GM12864 (cell line): ENCODE results near the gene IL1R2.
"Not testable (repeated sequence)": the region's sequence is repeated elsewhere in the genome, so short reads cannot be mapped to it uniquely, and the experiment has no call there.

Experiments used
- DNase-seq: peaks from one replicate; pipeline ENCODE4 v3.0.0-alpha.2; 2011; ENCODE audit warnings: low read depth
- H3K4me3 ChIP-seq: 2 replicates; pipeline ENCODE4 v1.5.1; 2011; ENCODE audit warnings: mild to moderate bottlenecking, low read depth, low read length, control low read depth
- TF ChIP-seq, protein P1 (sequence below): IDR thresholded peaks from 2 replicates; pipeline ENCODE4 v1.5.1; 2011; ENCODE audit warnings: low read depth, mild to moderate bottlenecking, moderate library complexity, low read length, control low read depth, inconsistent platforms; ENCODE audit errors: missing control alignments

Gene IL1R2

DNA sequence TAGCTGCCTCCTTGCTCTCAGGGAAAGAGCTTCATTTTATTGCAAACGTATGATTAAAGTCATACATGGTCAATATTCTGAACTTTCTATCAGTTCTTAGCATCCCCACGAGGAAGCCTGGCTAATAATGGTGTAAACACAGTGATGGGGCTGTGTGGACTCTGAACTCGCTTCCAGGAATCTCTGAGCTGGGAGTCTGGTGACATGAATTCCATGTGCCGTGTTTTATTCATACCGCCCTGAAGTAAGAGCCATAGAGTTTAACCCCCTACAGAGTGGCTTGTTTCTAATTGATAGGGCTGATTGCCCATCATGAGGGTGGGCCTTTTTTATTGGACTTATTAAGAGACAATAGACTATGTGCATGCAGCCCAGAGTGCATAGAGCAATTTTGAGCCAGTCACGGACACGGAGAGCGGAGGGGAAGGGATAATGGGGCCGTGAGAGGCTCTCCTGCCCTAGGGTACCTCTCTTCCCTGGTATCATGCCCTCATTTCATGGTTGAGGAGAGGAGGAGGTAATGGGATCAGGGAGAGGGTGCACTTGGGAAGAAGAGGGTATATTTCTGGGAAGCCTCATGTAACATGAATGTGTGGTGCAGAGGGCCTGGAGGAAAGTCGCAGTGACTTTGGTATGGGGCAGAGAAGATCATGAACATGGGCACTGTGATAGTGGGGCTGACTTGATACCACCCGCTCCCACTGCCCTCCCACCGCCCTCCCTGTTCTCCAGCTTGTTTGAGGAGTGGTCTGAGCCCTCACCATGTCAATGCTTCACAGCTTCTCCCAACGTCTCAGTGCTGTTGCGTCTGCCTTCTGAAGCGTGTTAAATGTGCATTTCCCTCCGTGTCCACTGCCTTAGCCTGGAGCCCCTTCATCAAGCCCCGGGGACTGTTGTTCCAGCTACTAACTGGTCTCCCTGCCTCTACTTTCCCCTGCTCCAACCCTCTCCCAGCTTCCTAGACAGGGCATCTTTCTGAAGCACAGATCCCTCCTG is 73.2 kb downstream of the IL1R2 start:
- DNase-seq: no peak
- H3K4me3 ChIP-seq: no peak overlapping the region
- TF ChIP-seq, protein P1, sequence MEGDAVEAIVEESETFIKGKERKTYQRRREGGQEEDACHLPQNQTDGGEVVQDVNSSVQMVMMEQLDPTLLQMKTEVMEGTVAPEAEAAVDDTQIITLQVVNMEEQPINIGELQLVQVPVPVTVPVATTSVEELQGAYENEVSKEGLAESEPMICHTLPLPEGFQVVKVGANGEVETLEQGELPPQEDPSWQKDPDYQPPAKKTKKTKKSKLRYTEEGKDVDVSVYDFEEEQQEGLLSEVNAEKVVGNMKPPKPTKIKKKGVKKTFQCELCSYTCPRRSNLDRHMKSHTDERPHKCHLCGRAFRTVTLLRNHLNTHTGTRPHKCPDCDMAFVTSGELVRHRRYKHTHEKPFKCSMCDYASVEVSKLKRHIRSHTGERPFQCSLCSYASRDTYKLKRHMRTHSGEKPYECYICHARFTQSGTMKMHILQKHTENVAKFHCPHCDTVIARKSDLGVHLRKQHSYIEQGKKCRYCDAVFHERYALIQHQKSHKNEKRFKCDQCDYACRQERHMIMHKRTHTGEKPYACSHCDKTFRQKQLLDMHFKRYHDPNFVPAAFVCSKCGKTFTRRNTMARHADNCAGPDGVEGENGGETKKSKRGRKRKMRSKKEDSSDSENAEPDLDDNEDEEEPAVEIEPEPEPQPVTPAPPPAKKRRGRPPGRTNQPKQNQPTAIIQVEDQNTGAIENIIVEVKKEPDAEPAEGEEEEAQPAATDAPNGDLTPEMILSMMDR: no peak

DNA sequence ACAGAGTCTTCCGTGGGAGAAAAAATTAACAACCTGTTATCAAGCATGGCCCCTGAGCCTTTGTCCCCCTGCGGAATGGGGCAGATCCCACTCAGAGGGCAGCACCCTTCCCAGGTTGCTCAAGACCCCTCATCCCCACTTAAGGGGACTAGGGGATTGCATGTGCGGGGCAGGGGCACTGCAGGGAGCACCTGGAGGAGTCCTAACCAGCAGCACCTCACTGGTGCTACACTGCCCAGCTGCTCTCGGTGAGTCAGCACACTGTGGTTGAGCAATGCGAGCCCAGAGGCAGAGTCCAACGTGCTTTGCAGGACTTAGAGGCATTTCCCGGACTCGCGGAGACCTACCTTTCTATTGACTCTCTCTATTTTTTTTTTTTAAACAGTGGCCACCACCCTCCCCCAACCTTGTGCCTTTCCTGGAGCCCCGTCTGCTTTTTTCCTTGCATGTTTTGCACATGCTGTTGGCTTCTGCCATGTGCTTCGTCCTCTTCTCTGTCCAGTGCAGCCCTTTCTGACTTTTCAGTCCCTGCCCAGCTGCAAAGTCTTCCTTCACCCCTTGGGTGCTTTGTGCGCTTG is 74.0 kb downstream of the IL1R2 start:
- TF ChIP-seq, protein P1: no peak
- DNase-seq: no peak
- no peak overlapping the region for H3K4me3 ChIP-seq

DNA sequence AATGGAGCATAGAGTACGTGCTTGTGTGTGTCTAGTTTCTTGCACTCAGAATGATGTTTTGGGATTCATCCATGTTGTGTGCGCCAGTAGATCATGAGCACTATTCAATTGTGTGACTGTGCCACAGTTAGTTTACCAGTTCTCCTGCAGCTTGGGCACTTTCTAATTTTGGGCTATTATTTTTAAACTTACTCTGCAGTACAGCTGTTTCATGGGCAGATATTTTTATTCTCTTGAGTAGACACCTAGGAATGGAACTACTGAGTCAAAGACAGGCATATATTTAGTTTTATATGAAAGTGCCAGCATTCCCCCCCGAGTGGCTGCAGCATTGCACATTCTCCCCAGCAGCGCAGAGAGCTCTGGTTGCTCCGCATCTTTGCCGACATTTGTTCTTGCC is 74.8 kb downstream of the IL1R2 start:
- no peak overlapping the region for H3K4me3 ChIP-seq
- no peak for DNase-seq
- TF ChIP-seq, protein P1: no peak

- not testable (repeated sequence) for DNase-seq, H3K4me3 ChIP-seq
Measured at GRCh38 chr2:102068126-102068525, 76.4 kb downstream of the IL1R2 start.

DNA sequence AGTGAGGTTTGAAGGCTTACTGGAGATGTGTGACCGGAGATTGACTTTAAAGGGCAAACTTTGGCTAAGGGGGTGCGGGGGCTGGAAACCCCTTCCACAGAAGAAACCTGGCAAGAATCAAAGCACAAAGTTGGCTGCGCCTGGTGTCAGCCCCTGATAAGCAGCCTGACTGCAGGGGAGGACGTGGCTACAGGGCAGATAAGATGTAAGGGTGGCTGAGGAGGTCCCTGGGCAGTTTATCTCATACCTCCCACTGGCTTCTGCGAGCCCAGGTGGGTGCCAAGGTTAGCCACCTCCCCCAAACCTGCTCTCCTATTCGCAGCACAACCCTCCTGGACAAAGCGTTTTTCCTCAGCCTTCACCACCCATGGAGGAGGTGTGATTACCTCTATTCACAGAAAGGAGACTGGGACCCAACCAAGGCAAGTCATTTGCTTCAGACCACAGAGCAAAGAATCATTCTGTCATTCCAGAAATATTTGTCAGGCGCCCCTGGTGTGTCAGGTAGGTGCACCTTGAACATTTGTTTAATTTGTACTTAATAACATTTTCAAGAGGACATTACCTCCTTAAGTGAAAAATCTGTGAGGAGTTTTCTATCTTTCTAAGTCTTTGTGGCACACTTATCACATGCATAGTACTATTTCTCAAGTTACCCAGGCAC is 77.7 kb downstream of the IL1R2 start:
- no peak for DNase-seq
- TF ChIP-seq, protein P1: no peak

DNA sequence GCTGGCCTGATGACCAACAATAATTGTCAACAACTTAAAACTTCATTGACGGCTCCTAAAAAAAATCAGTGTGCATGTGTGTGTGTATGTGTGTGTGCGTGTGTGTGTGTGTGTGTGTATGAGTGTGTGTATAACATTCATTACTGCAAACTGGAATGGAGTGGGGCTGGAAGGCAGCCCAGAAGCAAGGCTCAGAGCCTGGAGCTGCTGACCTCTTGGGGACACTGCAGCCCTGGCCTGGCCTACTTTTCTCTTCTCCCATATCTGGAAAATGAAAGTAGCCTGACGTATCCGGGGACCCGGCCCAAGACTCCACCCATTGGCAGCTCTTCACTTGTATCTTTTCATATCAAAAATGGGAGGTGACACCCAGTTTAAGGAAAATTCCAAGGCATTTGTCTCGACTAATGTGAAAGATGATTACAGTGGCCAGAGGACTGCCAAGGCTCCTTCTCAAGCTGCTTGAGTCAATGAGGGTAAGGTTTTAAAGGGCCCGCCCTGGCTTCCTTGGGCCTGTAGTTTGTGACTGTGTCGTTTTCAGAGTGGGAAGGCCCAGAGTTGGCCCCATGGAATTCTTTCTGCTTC is 78.4 kb downstream of the IL1R2 start:
- H3K4me3 ChIP-seq: no peak overlapping the region
- DNase-seq: no peak
- TF ChIP-seq, protein P1: no peak

More for the DNA sequence above, 77.7 kb downstream of the IL1R2 start:
- no peak overlapping the region for H3K4me3 ChIP-seq

DNA sequence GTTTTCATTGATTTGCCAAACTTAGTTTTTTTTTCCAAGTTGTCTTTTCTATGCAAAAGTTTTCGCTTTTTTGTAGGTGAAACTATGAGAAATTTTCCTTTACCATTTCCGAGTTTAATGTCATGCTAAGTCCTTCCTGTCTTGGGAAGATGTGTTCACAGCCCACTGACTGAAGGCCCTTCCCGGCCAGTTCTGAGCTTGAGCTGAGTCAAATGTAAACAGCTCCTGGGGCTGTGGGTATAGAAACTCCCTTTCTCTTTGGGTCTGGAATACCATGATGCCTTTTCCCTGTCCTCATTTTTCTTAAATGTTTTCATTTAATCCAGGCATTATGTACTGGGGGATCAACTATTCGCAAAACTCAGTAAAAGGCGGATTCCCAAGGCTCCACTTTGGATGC is 81.0 kb downstream of the IL1R2 start:
- no peak for DNase-seq
- TF ChIP-seq, protein P1: no peak
- no peak overlapping the region for H3K4me3 ChIP-seq
